RWPE2 (cell line): ENCODE results near the gene ZGLP1.

Experiments used
- ATAC-seq: fragments of 200-7000 bp; cut with Tn5 transposase; 3 replicates; pipeline ENCODE4 v1.9.1; 2021; ENCODE audit warnings: low read depth
- DNase-seq: peaks from one replicate; pipeline ENCODE4 v3.0.0-alpha.2; 2020; ENCODE audit warnings: low spot score
- H3K27ac ChIP-seq: fragments of 450-650 bp; 2 replicates; pipeline ENCODE4 v1.5.1; 2017; ENCODE audit warnings: mild to moderate bottlenecking; ENCODE audit not compliant: poor library complexity, severe bottlenecking
- H3K27me3 ChIP-seq: fragments of 250-450 bp; sonication (Bioruptor Pico); 2 replicates; pipeline ENCODE4 v1.5.1; 2021; ENCODE audit warnings: mild to moderate bottlenecking, moderate library complexity; ENCODE audit not compliant: insufficient read depth, poor library complexity, severe bottlenecking
- H3K36me3 ChIP-seq: fragments of 250-450 bp; sonication (Bioruptor Pico); 2 replicates; pipeline ENCODE4 v1.5.1; 2020; ENCODE audit warnings: low read depth, mild to moderate bottlenecking, moderate library complexity
- H3K4me1 ChIP-seq: fragments of 250-450 bp; sonication (Bioruptor Pico); 2 replicates; pipeline ENCODE4 v1.5.1; 2021; ENCODE audit warnings: mild to moderate bottlenecking, moderate library complexity; ENCODE audit not compliant: insufficient read depth, poor library complexity, severe bottlenecking
- H3K4me3 ChIP-seq: fragments of 250-450 bp; sonication (Bioruptor Pico); 2 replicates; pipeline ENCODE4 v1.5.1; 2021; ENCODE audit warnings: mild to moderate bottlenecking, moderate library complexity; ENCODE audit not compliant: severe bottlenecking
- H3K9me3 ChIP-seq: fragments of 250-450 bp; sonication (Bioruptor Pico); 2 replicates; pipeline ENCODE4 v1.5.1; 2021; ENCODE audit warnings: mild to moderate bottlenecking, moderate library complexity; ENCODE audit not compliant: severe bottlenecking
- TF ChIP-seq, protein P1 (sequence below): fragments of 450-650 bp; IDR thresholded peaks from one replicate; pipeline ENCODE4 v1.5.1; 2017; ENCODE audit warnings: mild to moderate bottlenecking, moderate library complexity; ENCODE audit not compliant: poor library complexity, severe bottlenecking

Gene ZGLP1

DNA sequence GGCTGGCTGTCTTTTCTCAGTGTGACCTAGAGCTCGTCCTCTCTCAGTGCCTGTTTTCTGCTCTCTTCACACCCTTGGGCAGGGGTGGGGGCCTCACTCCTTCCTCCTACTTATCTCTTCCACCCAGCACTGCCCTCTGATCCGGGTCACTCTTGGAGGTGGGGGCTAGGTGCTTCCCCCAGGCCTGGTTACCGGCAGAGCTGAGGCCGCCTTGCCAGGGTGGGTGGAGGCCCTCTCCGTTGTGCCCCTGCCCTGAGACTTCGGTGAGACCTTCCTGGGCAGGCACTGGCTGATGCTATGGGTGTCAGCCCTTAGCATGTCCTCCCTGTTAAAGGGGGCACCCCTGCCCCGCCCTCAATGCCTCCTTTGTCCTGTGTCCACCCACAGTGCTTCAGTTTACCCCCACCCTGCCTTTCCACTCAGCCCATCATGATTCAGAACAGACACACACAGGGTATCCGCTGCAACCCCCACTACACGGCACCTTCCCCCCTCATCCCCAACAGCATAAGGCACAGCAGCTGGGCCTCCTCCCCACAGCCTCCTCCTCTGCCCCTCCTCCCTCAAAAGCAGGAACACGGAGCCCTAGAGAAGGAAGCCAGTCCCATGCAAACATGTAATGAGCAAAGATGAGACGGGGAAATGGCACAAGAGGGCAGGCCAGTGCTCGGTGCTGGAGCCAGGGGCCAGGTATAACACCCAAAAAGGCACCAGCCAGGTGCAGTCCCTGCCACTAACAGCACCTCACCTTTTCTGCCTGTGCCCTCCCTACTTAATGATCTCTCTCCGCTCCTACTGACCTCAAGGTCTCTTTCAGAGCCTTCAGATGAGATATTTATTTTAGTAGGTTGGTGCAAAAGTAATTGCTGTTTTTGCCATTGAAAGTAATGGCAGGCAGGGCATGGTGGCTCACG, 9.8 kb downstream of the ZGLP1 start:
- Histone ChIP-seq H3K9me3 (no peaks in the 10 kb centered on the region), H3K4me1 (peaks cover 9% of the 10 kb centered on the region), H3K36me3 (no peaks in the 10 kb centered on the region), H3K4me3 (no peak overlapping the region), H3K27ac (no peak overlapping the region), H3K27me3 (no peaks in the 10 kb centered on the region)
- ATAC-seq (no peak), DNase-seq (no peak)
- TF ChIP-seq, protein P1, sequence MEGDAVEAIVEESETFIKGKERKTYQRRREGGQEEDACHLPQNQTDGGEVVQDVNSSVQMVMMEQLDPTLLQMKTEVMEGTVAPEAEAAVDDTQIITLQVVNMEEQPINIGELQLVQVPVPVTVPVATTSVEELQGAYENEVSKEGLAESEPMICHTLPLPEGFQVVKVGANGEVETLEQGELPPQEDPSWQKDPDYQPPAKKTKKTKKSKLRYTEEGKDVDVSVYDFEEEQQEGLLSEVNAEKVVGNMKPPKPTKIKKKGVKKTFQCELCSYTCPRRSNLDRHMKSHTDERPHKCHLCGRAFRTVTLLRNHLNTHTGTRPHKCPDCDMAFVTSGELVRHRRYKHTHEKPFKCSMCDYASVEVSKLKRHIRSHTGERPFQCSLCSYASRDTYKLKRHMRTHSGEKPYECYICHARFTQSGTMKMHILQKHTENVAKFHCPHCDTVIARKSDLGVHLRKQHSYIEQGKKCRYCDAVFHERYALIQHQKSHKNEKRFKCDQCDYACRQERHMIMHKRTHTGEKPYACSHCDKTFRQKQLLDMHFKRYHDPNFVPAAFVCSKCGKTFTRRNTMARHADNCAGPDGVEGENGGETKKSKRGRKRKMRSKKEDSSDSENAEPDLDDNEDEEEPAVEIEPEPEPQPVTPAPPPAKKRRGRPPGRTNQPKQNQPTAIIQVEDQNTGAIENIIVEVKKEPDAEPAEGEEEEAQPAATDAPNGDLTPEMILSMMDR: no peak

- Histone ChIP-seq H3K27me3 (no peaks in the 10 kb centered on the region), H3K27ac (no peak overlapping the region), H3K4me1 (peaks cover 4% of the 10 kb centered on the region), H3K9me3 (no peaks in the 10 kb centered on the region), H3K4me3 (no peak overlapping the region), H3K36me3 (peaks cover 7% of the 10 kb centered on the region; the same call in 1 of the 2 replicates)
- ATAC-seq (no peak), DNase-seq (no peak)
- TF ChIP-seq, protein P1: no peak
Measured at GRCh38 chr19:10295847-10296591, 13.6 kb downstream of the ZGLP1 start.

DNA sequence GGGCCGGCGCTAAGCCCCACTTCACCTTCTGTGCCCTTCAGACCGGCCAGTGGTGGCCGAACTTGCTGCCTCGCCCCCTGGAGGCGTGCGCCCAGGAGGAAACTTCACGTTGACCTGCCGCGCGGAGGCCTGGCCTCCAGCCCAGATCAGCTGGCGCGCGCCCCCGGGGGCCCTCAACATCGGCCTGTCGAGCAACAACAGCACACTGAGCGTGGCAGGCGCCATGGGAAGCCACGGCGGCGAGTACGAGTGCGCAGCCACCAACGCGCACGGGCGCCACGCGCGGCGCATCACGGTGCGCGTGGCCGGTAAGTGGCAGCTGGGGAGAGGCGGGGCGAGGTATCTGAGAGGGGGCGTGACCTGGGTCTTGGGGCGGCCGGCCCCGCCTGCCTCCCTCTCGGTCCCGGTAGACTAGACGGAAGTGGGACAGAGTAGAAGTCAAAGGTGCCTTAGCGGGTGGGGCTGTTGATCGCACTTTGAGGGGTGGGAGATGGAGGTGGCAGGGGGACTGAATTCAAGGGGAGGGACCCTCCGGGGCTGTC, 14.2 kb downstream of the ZGLP1 start:
- H3K9me3 ChIP-seq: no peaks in the 10 kb centered on the region
- H3K36me3 ChIP-seq: peaks cover 7% of the 10 kb centered on the region; the same call in 1 of the 2 replicates
- H3K4me1 ChIP-seq: peaks cover 4% of the 10 kb centered on the region
- no peak overlapping the region for H3K4me3 ChIP-seq
- H3K27me3 ChIP-seq: no peaks in the 10 kb centered on the region
- ATAC-seq: no peak
- DNase-seq: no peak
- TF ChIP-seq, protein P1: no peak
- H3K27ac ChIP-seq: no peak overlapping the region

- no peak overlapping the region for H3K4me3 ChIP-seq
- H3K9me3 ChIP-seq: no peaks in the 10 kb centered on the region
- H3K27ac ChIP-seq: no peak overlapping the region
- no peak for DNase-seq
- H3K4me1 ChIP-seq: peaks cover 4% of the 10 kb centered on the region
- H3K36me3 ChIP-seq: peaks cover 7% of the 10 kb centered on the region; the same call in 1 of the 2 replicates
- TF ChIP-seq, protein P1: no peak
- ATAC-seq: no peak
- H3K27me3 ChIP-seq: no peaks in the 10 kb centered on the region
Measured at GRCh38 chr19:10294368-10294697, 15.3 kb downstream of the ZGLP1 start.
